Endothelial cell (in vitro differentiated cells): ENCODE measurements around the gene MMP25. TPM values are rescaled to one million over a fixed set of nuclear protein-coding genes. Genes with fewer than 3 reads are reported as not detected.
A peak's percentile ranks its signal among the peaks of the same experiment; 100 is the strongest.

ENCODE experiments used
- DNase-seq: peaks from one replicate; pipeline ENCODE4 v3.0.0; 2021; ENCODE audit warnings: low spot score
- H3K27ac Mint-ChIP-seq: one replicate; pipeline ENCODE4 v1.8.0; 2021; ENCODE audit warnings: mixed read lengths, inconsistent platforms; ENCODE audit not compliant: unreplicated experiment
- H3K27me3 Mint-ChIP-seq: one replicate; pipeline ENCODE4 v1.8.0; 2021; ENCODE audit warnings: mild to moderate bottlenecking, moderate library complexity, mixed read lengths, inconsistent platforms; ENCODE audit not compliant: unreplicated experiment
- H3K36me3 Mint-ChIP-seq: one replicate; pipeline ENCODE4 v1.8.0; 2021; ENCODE audit warnings: mild to moderate bottlenecking, low read depth, mixed read lengths, inconsistent platforms; ENCODE audit not compliant: unreplicated experiment
- H3K4me1 Mint-ChIP-seq: one replicate; pipeline ENCODE4 v1.8.0; 2021; ENCODE audit warnings: mild to moderate bottlenecking, mixed read lengths, inconsistent platforms; ENCODE audit not compliant: unreplicated experiment
- H3K4me3 Mint-ChIP-seq: one replicate; pipeline ENCODE4 v1.8.0; 2021; ENCODE audit warnings: mild to moderate bottlenecking, mixed read lengths, inconsistent platforms; ENCODE audit not compliant: unreplicated experiment
- H3K9me3 Mint-ChIP-seq: one replicate; pipeline ENCODE4 v1.8.0; 2021; ENCODE audit warnings: mixed read lengths, inconsistent platforms; ENCODE audit not compliant: unreplicated experiment
- total RNA-seq: library from RNA; stranded (reverse); fragmentation: NEBNext Ultra II Directional; extraction: Animal tissue kit (Norgen Biotek cat#: 25700); gene quantifications from one replicate; pipeline ENCODE4 v1.2.1, GENCODE V29; 2021; ENCODE audit not compliant: unreplicated experiment
- TF ChIP-seq, protein P1 (sequence below): fragments of 200-600 bp; sonication (generic); IDR thresholded peaks from one replicate; pipeline ENCODE4 v1.5.0; 2021; ENCODE audit warnings: antibody characterized with exemption; ENCODE audit not compliant: unreplicated experiment

MMP25 gene
- total RNA-seq, 1 donor from 2014 or later = 5.4 TPM

- Mint-ChIP-seq H3K27ac (no peak overlapping the region), H3K4me1 (peaks cover 6% of the 10 kb centered on the region), H3K27me3 (peaks cover 16% of the 10 kb centered on the region), H3K36me3 (peaks cover 5% of the 10 kb centered on the region), H3K4me3 (no peak overlapping the region), H3K9me3 (no peaks in the 10 kb centered on the region)
- no peak for DNase-seq
- TF ChIP-seq, protein P1, sequence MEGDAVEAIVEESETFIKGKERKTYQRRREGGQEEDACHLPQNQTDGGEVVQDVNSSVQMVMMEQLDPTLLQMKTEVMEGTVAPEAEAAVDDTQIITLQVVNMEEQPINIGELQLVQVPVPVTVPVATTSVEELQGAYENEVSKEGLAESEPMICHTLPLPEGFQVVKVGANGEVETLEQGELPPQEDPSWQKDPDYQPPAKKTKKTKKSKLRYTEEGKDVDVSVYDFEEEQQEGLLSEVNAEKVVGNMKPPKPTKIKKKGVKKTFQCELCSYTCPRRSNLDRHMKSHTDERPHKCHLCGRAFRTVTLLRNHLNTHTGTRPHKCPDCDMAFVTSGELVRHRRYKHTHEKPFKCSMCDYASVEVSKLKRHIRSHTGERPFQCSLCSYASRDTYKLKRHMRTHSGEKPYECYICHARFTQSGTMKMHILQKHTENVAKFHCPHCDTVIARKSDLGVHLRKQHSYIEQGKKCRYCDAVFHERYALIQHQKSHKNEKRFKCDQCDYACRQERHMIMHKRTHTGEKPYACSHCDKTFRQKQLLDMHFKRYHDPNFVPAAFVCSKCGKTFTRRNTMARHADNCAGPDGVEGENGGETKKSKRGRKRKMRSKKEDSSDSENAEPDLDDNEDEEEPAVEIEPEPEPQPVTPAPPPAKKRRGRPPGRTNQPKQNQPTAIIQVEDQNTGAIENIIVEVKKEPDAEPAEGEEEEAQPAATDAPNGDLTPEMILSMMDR = no peak
Measured at GRCh38 chr16:3013491-3013951, 32.8 kb upstream of the MMP25 start.

DNA sequence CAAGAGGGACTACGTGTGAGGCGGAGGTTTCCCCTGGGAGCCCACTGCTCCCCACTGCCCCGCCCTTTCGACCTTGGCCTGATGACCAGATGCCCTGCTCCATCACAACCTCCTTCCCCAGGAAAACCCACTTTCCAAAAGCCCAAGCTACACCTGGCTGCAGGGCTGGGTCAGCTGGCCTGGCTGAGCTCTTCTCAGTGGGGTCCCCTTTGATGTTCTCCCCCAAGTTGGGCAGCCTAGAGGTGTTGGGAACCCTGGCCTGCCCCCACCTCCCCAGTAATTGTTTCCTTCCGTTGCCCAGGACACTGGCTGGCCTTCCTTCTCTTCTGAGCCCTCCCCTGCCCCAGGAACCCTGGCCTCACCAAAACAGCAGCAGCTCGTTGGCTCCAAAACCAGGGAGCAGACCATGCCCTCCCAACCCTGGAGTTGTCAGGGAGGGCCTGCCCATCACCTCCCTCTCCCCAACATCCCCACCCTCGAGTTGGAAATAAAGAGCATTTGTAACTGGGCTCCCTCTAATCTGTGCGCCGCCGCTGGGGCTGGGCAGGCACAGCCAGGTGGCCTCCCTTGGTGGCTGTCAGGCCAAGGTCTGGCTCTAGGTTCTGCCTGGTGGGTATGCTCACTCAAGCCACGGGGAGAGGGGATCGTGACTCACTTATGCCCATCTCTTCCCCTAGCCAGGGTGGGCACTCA, 32.2 kb upstream of the MMP25 start:
- Mint-ChIP-seq H3K9me3 (no peaks in the 10 kb centered on the region), H3K27ac (peak overlapping the region; percentile 24), H3K36me3 (peaks cover 5% of the 10 kb centered on the region), H3K4me3 (no peak overlapping the region), H3K27me3 (peaks cover 16% of the 10 kb centered on the region), H3K4me1 (peaks cover 2% of the 10 kb centered on the region)
- TF ChIP-seq, protein P1 = no peak
- DNase-seq = no peak

DNA sequence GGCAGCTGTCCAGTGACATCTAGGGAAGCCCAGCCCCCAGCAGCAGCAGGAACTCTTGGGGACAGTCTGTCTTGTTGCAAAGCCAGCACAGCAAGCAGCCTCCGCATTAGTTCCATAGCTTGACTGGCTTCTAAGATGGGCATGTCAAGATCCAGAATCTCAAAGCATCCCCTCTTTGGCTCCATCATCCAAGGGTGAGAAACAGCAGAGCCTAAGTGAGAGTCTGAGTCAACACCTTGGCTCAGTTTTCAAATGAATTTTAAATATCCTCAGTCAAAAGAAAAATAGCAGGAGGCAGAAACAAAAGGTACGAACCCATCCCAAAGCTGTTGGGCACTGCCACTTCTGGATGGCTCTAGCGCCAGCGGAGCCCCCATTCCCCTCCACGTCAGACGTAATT, 31.4 kb upstream of the MMP25 start:
- no peak for DNase-seq
- Mint-ChIP-seq H3K9me3 (no peaks in the 10 kb centered on the region), H3K27ac (no peak overlapping the region), H3K36me3 (peaks cover 5% of the 10 kb centered on the region), H3K4me1 (peaks cover 4% of the 10 kb centered on the region), H3K4me3 (no peak overlapping the region), H3K27me3 (peaks cover 18% of the 10 kb centered on the region)
- TF ChIP-seq, protein P1 = no peak

GRCh38 chr16:3015865-3016521, 30.4 kb upstream of the MMP25 start:
- H3K4me3 Mint-ChIP-seq = peak overlapping the region; percentile 67
- H3K27me3 Mint-ChIP-seq = peaks cover 19% of the 10 kb centered on the region
- no peaks in the 10 kb centered on the region for H3K9me3 Mint-ChIP-seq
- peaks cover 4% of the 10 kb centered on the region for H3K4me1 Mint-ChIP-seq
- H3K27ac Mint-ChIP-seq = no peak overlapping the region
- H3K36me3 Mint-ChIP-seq = peaks cover 5% of the 10 kb centered on the region
- no peak for DNase-seq
- TF ChIP-seq, protein P1 = no peak

DNA sequence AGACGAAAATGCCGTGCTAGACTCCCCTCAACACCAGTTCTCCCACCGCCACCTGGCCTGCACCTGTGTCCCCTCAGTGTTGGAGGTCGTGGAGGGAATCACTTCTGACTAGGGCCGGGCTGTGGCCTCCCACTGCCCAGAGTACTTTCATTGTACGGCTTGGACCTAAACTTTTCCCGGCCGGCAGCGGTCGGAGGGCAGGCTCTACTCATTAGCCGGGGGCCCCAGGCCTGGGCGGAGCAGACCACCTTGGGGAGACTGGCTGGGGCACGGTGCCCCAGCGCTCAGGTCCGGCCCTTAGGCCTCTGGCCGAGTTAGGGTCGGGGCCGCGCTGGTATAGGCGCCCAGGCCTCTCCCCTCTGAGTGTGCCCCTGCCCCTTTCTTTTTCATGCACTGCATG, 29.0 kb upstream of the MMP25 start:
- peaks cover 13% of the 10 kb centered on the region for H3K4me1 Mint-ChIP-seq
- H3K4me3 Mint-ChIP-seq = no peak overlapping the region
- H3K27ac Mint-ChIP-seq = no peak overlapping the region
- TF ChIP-seq, protein P1 = no peak
- H3K27me3 Mint-ChIP-seq = peaks cover 21% of the 10 kb centered on the region
- peaks cover 5% of the 10 kb centered on the region for H3K36me3 Mint-ChIP-seq
- H3K9me3 Mint-ChIP-seq = no peaks in the 10 kb centered on the region
- DNase-seq = no peak
